Ishikawa (cell line): ENCODE results near the gene RBM20.

Experiments
- CEBPB ChIP-seq: IDR thresholded peaks from 2 replicates; pipeline ENCODE4 v1.6.1; 2012
- CREB1 ChIP-seq: IDR thresholded peaks from 2 replicates; pipeline ENCODE4 v1.6.1; 2012; ENCODE audit warnings: low read depth
- EGR1 ChIP-seq: IDR thresholded peaks from 2 replicates; pipeline ENCODE4 v1.6.1; 2012
- EP300 ChIP-seq: IDR thresholded peaks from 2 replicates; pipeline ENCODE4 v1.6.1; 2012; ENCODE audit warnings: borderline replicate concordance
- MAX ChIP-seq: IDR thresholded peaks from 2 replicates; pipeline ENCODE4 v1.6.1; 2012
- NFIC ChIP-seq: IDR thresholded peaks from 2 replicates; pipeline ENCODE4 v1.6.1; 2012
- RAD21 ChIP-seq: IDR thresholded peaks from 2 replicates; pipeline ENCODE4 v1.6.1; 2012; ENCODE audit warnings: low read depth
- TAF1 ChIP-seq: IDR thresholded peaks from 2 replicates; pipeline ENCODE4 v1.6.1; 2012; ENCODE audit warnings: low read depth, mild to moderate bottlenecking
- TCF12 ChIP-seq: IDR thresholded peaks from 2 replicates; pipeline ENCODE4 v1.6.1; 2012; ENCODE audit warnings: low read depth
- TEAD4 ChIP-seq: IDR thresholded peaks from 2 replicates; pipeline ENCODE4 v1.6.1; 2012
- USF1 ChIP-seq: IDR thresholded peaks from 2 replicates; pipeline ENCODE4 v1.6.1; 2012
- YY1 ChIP-seq: IDR thresholded peaks from 2 replicates; pipeline ENCODE4 v1.6.1; 2012; ENCODE audit warnings: low read depth
- ZBTB7A ChIP-seq: IDR thresholded peaks from 2 replicates; pipeline ENCODE4 v1.6.1; 2012; ENCODE audit warnings: low read depth
- TF ChIP-seq, protein P1 (sequence below): IDR thresholded peaks from 2 replicates; pipeline ENCODE4 v1.6.1; 2012; ENCODE audit warnings: low read depth, mild to moderate bottlenecking

DNA sequence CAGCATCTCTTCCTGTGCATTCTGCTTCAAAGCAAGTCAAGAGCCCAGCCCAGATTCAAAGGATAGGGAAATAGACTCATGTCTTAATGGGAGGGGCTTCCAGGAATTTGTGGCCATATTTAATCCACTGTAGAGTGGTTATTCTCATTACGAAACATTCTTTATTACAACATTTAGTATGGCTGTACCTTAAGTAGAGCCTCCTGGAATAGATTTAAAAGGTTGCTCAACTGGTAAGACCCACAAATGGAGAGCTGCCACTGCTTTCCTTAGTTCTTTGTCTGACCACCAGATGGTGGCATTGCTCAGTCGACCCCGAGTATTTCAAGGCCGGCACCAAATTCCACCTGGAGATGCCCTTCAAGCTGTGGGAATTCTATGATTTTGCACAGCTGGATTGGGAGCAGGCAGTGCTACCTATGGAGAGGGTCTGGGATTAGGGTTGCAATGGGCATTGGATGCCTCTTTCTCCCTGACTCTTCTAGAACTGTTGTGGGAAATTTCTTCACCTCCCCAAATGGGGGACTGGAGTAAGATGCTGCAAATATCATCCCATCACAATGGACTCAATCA lies 102.2 kb downstream of the RBM20 start:
- TF ChIP-seq, protein P1, sequence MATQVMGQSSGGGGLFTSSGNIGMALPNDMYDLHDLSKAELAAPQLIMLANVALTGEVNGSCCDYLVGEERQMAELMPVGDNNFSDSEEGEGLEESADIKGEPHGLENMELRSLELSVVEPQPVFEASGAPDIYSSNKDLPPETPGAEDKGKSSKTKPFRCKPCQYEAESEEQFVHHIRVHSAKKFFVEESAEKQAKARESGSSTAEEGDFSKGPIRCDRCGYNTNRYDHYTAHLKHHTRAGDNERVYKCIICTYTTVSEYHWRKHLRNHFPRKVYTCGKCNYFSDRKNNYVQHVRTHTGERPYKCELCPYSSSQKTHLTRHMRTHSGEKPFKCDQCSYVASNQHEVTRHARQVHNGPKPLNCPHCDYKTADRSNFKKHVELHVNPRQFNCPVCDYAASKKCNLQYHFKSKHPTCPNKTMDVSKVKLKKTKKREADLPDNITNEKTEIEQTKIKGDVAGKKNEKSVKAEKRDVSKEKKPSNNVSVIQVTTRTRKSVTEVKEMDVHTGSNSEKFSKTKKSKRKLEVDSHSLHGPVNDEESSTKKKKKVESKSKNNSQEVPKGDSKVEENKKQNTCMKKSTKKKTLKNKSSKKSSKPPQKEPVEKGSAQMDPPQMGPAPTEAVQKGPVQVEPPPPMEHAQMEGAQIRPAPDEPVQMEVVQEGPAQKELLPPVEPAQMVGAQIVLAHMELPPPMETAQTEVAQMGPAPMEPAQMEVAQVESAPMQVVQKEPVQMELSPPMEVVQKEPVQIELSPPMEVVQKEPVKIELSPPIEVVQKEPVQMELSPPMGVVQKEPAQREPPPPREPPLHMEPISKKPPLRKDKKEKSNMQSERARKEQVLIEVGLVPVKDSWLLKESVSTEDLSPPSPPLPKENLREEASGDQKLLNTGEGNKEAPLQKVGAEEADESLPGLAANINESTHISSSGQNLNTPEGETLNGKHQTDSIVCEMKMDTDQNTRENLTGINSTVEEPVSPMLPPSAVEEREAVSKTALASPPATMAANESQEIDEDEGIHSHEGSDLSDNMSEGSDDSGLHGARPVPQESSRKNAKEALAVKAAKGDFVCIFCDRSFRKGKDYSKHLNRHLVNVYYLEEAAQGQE = no peak
- TF ChIP-seq EP300 = no peak
- TF ChIP-seq TCF12 = no peak
- TF ChIP-seq YY1 = no peak
- TF ChIP-seq MAX = no peak
- TF ChIP-seq ZBTB7A = no peak
- TF ChIP-seq CREB1 = no peak
- peak; percentile 48 for TF ChIP-seq TEAD4
- TF ChIP-seq USF1 = no peak
- TF ChIP-seq RAD21 = peak; percentile 98
- TF ChIP-seq TAF1 = no peak
- no peak for TF ChIP-seq CEBPB
- TF ChIP-seq NFIC = no peak
- no peak for TF ChIP-seq EGR1
